ENCODE results near the gene ACSF2.

Gene ACSF2

GRCh38 chr17:50481648-50482047, 55.6 kb downstream of the ACSF2 start:
- no peaks in the 10 kb centered on the region for H3K27me3 ChIP-seq (ENCODE audit: control insufficient read depth, insufficient read depth, low read length)
- H3K4me1 ChIP-seq: peaks cover 9% of the 10 kb centered on the region
- no peak overlapping the region for H3K4me2 ChIP-seq (ENCODE audit: low read length)
- no peaks in the 10 kb centered on the region for H3K36me3 ChIP-seq (ENCODE audit: control insufficient read depth, insufficient read depth, low read length)
- no peak overlapping the region for H2AFZ ChIP-seq
- no peaks in the 10 kb centered on the region for H3K79me2 ChIP-seq
- H3K9ac ChIP-seq: no peak overlapping the region
- H3K27ac ChIP-seq: no peak overlapping the region
- no peak for TF ChIP-seq CTCF (IDR thresholded peaks at IDR 0.05)
- H3K4me3 ChIP-seq (ENCODE audit: low read depth, low read length): no peak overlapping the region
- H3K9me3 ChIP-seq (ENCODE audit: control insufficient read depth, low read length): no peaks in the 10 kb centered on the region

- H3K27me3 ChIP-seq (ENCODE audit: control insufficient read depth, insufficient read depth, low read length): no peaks in the 10 kb centered on the region
- H3K9me3 ChIP-seq (ENCODE audit: control insufficient read depth, low read length): no peaks in the 10 kb centered on the region
- H3K4me1 ChIP-seq: peaks cover 11% of the 10 kb centered on the region
- H3K9ac ChIP-seq: no peak overlapping the region
- no peaks in the 10 kb centered on the region for H3K79me2 ChIP-seq
- TF ChIP-seq CTCF (IDR thresholded peaks at IDR 0.05): no peak
- no peak overlapping the region for H3K4me2 ChIP-seq (ENCODE audit: low read length)
- H3K36me3 ChIP-seq (ENCODE audit: control insufficient read depth, insufficient read depth, low read length): no peaks in the 10 kb centered on the region
- no peak overlapping the region for H3K27ac ChIP-seq
- no peak overlapping the region for H3K4me3 ChIP-seq (ENCODE audit: low read depth, low read length)
- no peak overlapping the region for H2AFZ ChIP-seq
These were observed 56.1 kb downstream of the ACSF2 start for GRCh38 chr17:50482110-50482509.

- peak; percentile 96 for TF ChIP-seq CTCF (IDR thresholded peaks at IDR 0.05)
- no peaks in the 10 kb centered on the region for H3K36me3 ChIP-seq (ENCODE audit: control insufficient read depth, insufficient read depth, low read length)
- H3K4me2 ChIP-seq (ENCODE audit: low read length): peak overlapping the region; percentile 65
- H3K27ac ChIP-seq: no peak overlapping the region
- no peaks in the 10 kb centered on the region for H3K27me3 ChIP-seq (ENCODE audit: control insufficient read depth, insufficient read depth, low read length)
- no peaks in the 10 kb centered on the region for H3K79me2 ChIP-seq
- peaks cover 15% of the 10 kb centered on the region for H3K4me1 ChIP-seq
- H3K4me3 ChIP-seq (ENCODE audit: low read depth, low read length): no peak overlapping the region
- no peaks in the 10 kb centered on the region for H3K9me3 ChIP-seq (ENCODE audit: control insufficient read depth, low read length)
- H3K9ac ChIP-seq: no peak overlapping the region
- peak overlapping the region; percentile 61 for H2AFZ ChIP-seq
These were observed 56.5 kb downstream of the ACSF2 start for GRCh38 chr17:50482516-50482915.

- Histone ChIP-seq H3K36me3 (ENCODE audit: control insufficient read depth, insufficient read depth, low read length) (no peaks in the 10 kb centered on the region), H3K27ac (no peak overlapping the region), H3K9ac (no peak overlapping the region), H3K4me2 (ENCODE audit: low read length) (no peak overlapping the region), H2AFZ (no peak overlapping the region), H3K79me2 (no peaks in the 10 kb centered on the region), H3K27me3 (ENCODE audit: control insufficient read depth, insufficient read depth, low read length) (no peaks in the 10 kb centered on the region), H3K4me3 (ENCODE audit: low read depth, low read length) (no peak overlapping the region), H3K9me3 (ENCODE audit: control insufficient read depth, low read length) (no peaks in the 10 kb centered on the region), H3K4me1 (peaks cover 19% of the 10 kb centered on the region)
- TF ChIP-seq CTCF (IDR thresholded peaks at IDR 0.05): no peak
These were observed 57.2 kb downstream of the ACSF2 start for GRCh38 chr17:50483266-50483665.

GRCh38 chr17:50484386-50485155, 58.6 kb downstream of the ACSF2 start:
- Histone ChIP-seq H3K4me2 (ENCODE audit: low read length) (no peak overlapping the region), H3K27ac (no peak overlapping the region), H3K4me3 (ENCODE audit: low read depth, low read length) (no peak overlapping the region), H3K27me3 (ENCODE audit: control insufficient read depth, insufficient read depth, low read length) (no peaks in the 10 kb centered on the region), H3K9me3 (ENCODE audit: control insufficient read depth, low read length) (no peaks in the 10 kb centered on the region), H3K4me1 (peaks cover 22% of the 10 kb centered on the region), H3K79me2 (no peaks in the 10 kb centered on the region), H2AFZ (no peak overlapping the region), H3K9ac (no peak overlapping the region), H3K36me3 (ENCODE audit: control insufficient read depth, insufficient read depth, low read length) (no peaks in the 10 kb centered on the region)
- TF ChIP-seq CTCF (IDR thresholded peaks at IDR 0.05): no peak

Data from parathyroid adenoma (tissue), 2 donors.